K562 (cell line): ENCODE data around the gene DBP. TPM values are rescaled to one million over a fixed set of nuclear protein-coding genes. Genes with fewer than 3 reads are reported as not detected.

Experiments
- CBFB ChIP-seq: sonication (generic); formaldehyde crosslinking; IDR thresholded peaks from 2 replicates; pipeline ENCODE4 v1.4.0; 2020; ENCODE audit warnings: mild to moderate bottlenecking, missing genetic modification reagents
- DIDO1 ChIP-seq: fragments of 450-650 bp; IDR thresholded peaks from 2 replicates; pipeline ENCODE4 v1.6.1; 2016; ENCODE audit warnings: low read depth, missing biosample characterization, missing genetic modification characterization
- E2F1 ChIP-seq: sonication (generic); formaldehyde crosslinking; IDR thresholded peaks from 2 replicates; pipeline ENCODE4 v1.8.1; 2023; ENCODE audit warnings: mild to moderate bottlenecking, missing genetic modification reagents, moderate library complexity
- ETS2 ChIP-seq: IDR thresholded peaks from 2 replicates; pipeline ENCODE4 v1.6.1; 2016; ENCODE audit warnings: borderline replicate concordance, missing genetic modification characterization, mild to moderate bottlenecking, moderate library complexity, missing compliant biosample characterization; ENCODE audit not compliant: poor library complexity, severe bottlenecking
- FOXA1 ChIP-seq: fragments of 450-650 bp; IDR thresholded peaks from 2 replicates; pipeline ENCODE4 v1.6.1; 2016; ENCODE audit warnings: mild to moderate bottlenecking, borderline replicate concordance
- FOXP4 ChIP-seq: sonication (generic); formaldehyde crosslinking; IDR thresholded peaks from 2 replicates; pipeline ENCODE4 v1.8.0; 2022; ENCODE audit warnings: mild to moderate bottlenecking, missing genetic modification reagents, borderline replicate concordance
- GATAD2A ChIP-seq: fragments of 450-650 bp; IDR thresholded peaks from 2 replicates; pipeline ENCODE4 v1.6.1; 2017
- HDAC1 ChIP-seq, 2 experiments: fragments of 450-650 bp; IDR thresholded peaks; 2 replicates each; pipeline ENCODE4 v1.6.1; 2016 to 2017; ENCODE audit warnings: inconsistent platforms in 1 of 2, mild to moderate bottlenecking in 1 of 2, moderate library complexity in 1 of 2
- HMBOX1 ChIP-seq: sonication (generic); IDR thresholded peaks from 2 replicates; pipeline ENCODE4 v1.6.1; 2016
- HOXB6 ChIP-seq: fragments of 250-450 bp; sonication (Bioruptor Pico); IDR thresholded peaks from 2 replicates; pipeline ENCODE4 v1.5.1; 2022; ENCODE audit warnings: mild to moderate bottlenecking, borderline replicate concordance
- KLF1 ChIP-seq: fragments of 450-650 bp; IDR thresholded peaks from 2 replicates; pipeline ENCODE4 v1.6.1; 2016; ENCODE audit warnings: missing genetic modification characterization, missing compliant biosample characterization
- MXI1 ChIP-seq: IDR thresholded peaks from 2 replicates; pipeline ENCODE4 v1.6.1; 2011; ENCODE audit warnings: low read depth, mild to moderate bottlenecking, improper control_type of control experiment, low read length
- MYNN ChIP-seq, 2 experiments: sonication (generic); formaldehyde crosslinking in 1 of 2; IDR thresholded peaks; 2 replicates each; pipeline versions ENCODE4 v1.5.0 to v1.6.1; 2016 to 2020; ENCODE audit warnings: antibody characterized with exemption in 1 of 2, missing genetic modification reagents in 1 of 2
- PHF20 ChIP-seq: fragments of 450-650 bp; IDR thresholded peaks from 2 replicates; pipeline ENCODE4 v1.6.1; 2018; ENCODE audit not compliant: partially characterized antibody
- RAD51 ChIP-seq: fragments of 450-650 bp; IDR thresholded peaks from 2 replicates; pipeline ENCODE4 v1.7.1; 2016; ENCODE audit warnings: low read depth, mild to moderate bottlenecking, borderline replicate concordance
- SOX6 ChIP-seq: fragments of 450-650 bp; IDR thresholded peaks from 2 replicates; pipeline ENCODE4 v1.6.1; 2014; ENCODE audit warnings: mild to moderate bottlenecking
- TFAP4 ChIP-seq: sonication (generic); formaldehyde crosslinking; IDR thresholded peaks from 2 replicates; pipeline ENCODE4 v1.8.0; 2022; ENCODE audit warnings: missing genetic modification reagents, mild to moderate bottlenecking, moderate library complexity, borderline replicate concordance
- ZBTB7A ChIP-seq: IDR thresholded peaks from 2 replicates; pipeline ENCODE4 v1.6.1; 2011; ENCODE audit warnings: low read depth, mild to moderate bottlenecking, low read length, moderate library complexity, borderline replicate concordance; ENCODE audit not compliant: control insufficient read depth
- ZNF232 ChIP-seq: sonication (generic); formaldehyde crosslinking; IDR thresholded peaks from 2 replicates; pipeline ENCODE4 v1.8.0; 2022; ENCODE audit warnings: mild to moderate bottlenecking, missing genetic modification reagents
- ZNF263 ChIP-seq: sonication (generic); formaldehyde crosslinking; IDR thresholded peaks from 2 replicates; pipeline ENCODE4 v1.8.0; 2022; ENCODE audit warnings: mild to moderate bottlenecking, missing genetic modification reagents, borderline replicate concordance
- ZNF316 ChIP-seq: fragments of 450-650 bp; IDR thresholded peaks from 2 replicates; pipeline ENCODE4 v1.6.1; 2016
- ZNF324 ChIP-seq: fragments of 250-450 bp; sonication (Bioruptor Pico); IDR thresholded peaks from 2 replicates; pipeline ENCODE4 v1.4.0; 2020; ENCODE audit warnings: mild to moderate bottlenecking
- ZNF717 ChIP-seq: fragments of 250-450 bp; sonication (Bioruptor Pico); IDR thresholded peaks from 2 replicates; pipeline ENCODE4 v1.5.0; 2021
- ZNF778 ChIP-seq: fragments of 450-650 bp; formaldehyde crosslinking; IDR thresholded peaks from 2 replicates; pipeline ENCODE4 v1.4.0; 2020; ENCODE audit warnings: mild to moderate bottlenecking, moderate library complexity
- ZSCAN32 ChIP-seq: fragments of 450-650 bp; formaldehyde crosslinking; IDR thresholded peaks from 2 replicates; pipeline ENCODE4 v1.4.0; 2020; ENCODE audit warnings: mild to moderate bottlenecking, moderate library complexity
- polyA plus RNA-seq, 8 experiments: library from polyadenylated mRNA; depleted of rRNA in 4 of 8; stranded (reverse) in 5 of 8; unstranded in 3 of 8; fragments of >200 nt; fragmentation: Nextera tagmentation in 2 of 8; fragmentation: Illumina TruSeq in 1 of 8; extraction: Ambion mirVana in 2 of 8; extraction: Trizol in 1 of 8; gene quantifications; 2 replicates each; pipeline versions ENCODE4 v1.2.1 to v1.2.3, GENCODE V29; 2011 to 2014; ENCODE audit warnings: inconsistent platforms in 1 of 8, missing spikeins in 1 of 8
- total RNA-seq, 7 experiments: library from RNA; depleted of rRNA in 6 of 7; stranded (reverse); fragments of >200 nt in 6 of 7; fragmentation: Illumina TruSeq in 2 of 7; extraction: Trizol in 2 of 7; gene quantifications; 2 replicates each; pipeline versions ENCODE4 v1.2.1 to v1.2.3, GENCODE V29; 2011 to 2021; ENCODE audit warnings: low replicate concordance in 1 of 7

DBP gene
- total and polyA plus RNA-seq, 9 of the 15 experiments (the other 6 are each of a cell fraction or from before 2014, with no cell fraction given), result 0.25 to 5.5 (median 1.8) TPM

GRCh38 chr19:48678201-48678600 is 41.0 kb upstream of the DBP start (continued):
- no peak for TF ChIP-seq ZNF263 (CRISPR knock-in tag)
- TF ChIP-seq HDAC1 (IDR thresholded peaks at IDR 0.05), result 0 out of 4 replicates have a peak, but pooled peaks of 1 of the 2 experiments have one; percentile 15
- no peak for TF ChIP-seq ZNF717 (CRISPR knock-in tag)
- no peak for TF ChIP-seq DIDO1 (tag)
- TF ChIP-seq SOX6, result peak; percentile 37; the same call in 1 of the 2 replicates
- no peak for TF ChIP-seq ZBTB7A
- 0 out of 2 replicates have a peak, but pooled peaks have one; percentile 14 for TF ChIP-seq GATAD2A
- TF ChIP-seq PHF20, result no peak
- peak; percentile 96 for TF ChIP-seq KLF1 (tag)
- no peak for TF ChIP-seq RAD51
- TF ChIP-seq HMBOX1, result peak; percentile 31; the same call in 1 of the 2 replicates
- TF ChIP-seq MYNN (IDR thresholded peaks at IDR 0.05), result 0 out of 2 replicates have a peak, but pooled peaks have one; percentile 51
- TF ChIP-seq MYNN (CRISPR knock-in tag; IDR thresholded peaks at IDR 0.05), result no peak
- no peak for TF ChIP-seq ETS2 (tag)
- TF ChIP-seq ZNF778 (CRISPR knock-in tag), result no peak
- no peak for TF ChIP-seq TFAP4 (CRISPR knock-in tag)
- TF ChIP-seq HOXB6 (CRISPR knock-in tag), result no peak
- TF ChIP-seq ZNF324 (CRISPR knock-in tag), result no peak
- no peak for TF ChIP-seq E2F1 (CRISPR knock-in tag)
- TF ChIP-seq FOXP4 (CRISPR knock-in tag), result no peak
- TF ChIP-seq CBFB, result no peak
- no peak for TF ChIP-seq ZNF316
- no peak for TF ChIP-seq FOXA1
- TF ChIP-seq MXI1, result no peak
- TF ChIP-seq ZSCAN32 (CRISPR knock-in tag), result no peak
- TF ChIP-seq ZNF232 (CRISPR knock-in tag), result no peak
